IMR-90 (cell line): ENCODE measurements around the gene SELENOP.

ENCODE experiments used
- POLR2A ChIP-seq: IDR thresholded peaks from 2 replicates; pipeline ENCODE4 v1.6.1; 2012; ENCODE audit warnings: mild to moderate bottlenecking, low read depth, low read length
- RAD21 ChIP-seq: IDR thresholded peaks from 2 replicates; pipeline ENCODE4 v1.6.1; 2012; ENCODE audit warnings: low read length, improper control_type of control experiment
- TF ChIP-seq, protein P1 (sequence below): fragments of 150-350 bp; IDR thresholded peaks from 2 replicates; pipeline ENCODE4 v1.6.1; 2016; ENCODE audit warnings: low read depth, mild to moderate bottlenecking, low read length, moderate library complexity, borderline replicate concordance
- TF ChIP-seq, protein P2 (sequence below): conservative IDR thresholded peaks from 2 replicates; pipeline ENCODE4 v1.5.1; 2012; ENCODE audit warnings: mild to moderate bottlenecking, low read depth, low read length, improper control_type of control experiment

DNA sequence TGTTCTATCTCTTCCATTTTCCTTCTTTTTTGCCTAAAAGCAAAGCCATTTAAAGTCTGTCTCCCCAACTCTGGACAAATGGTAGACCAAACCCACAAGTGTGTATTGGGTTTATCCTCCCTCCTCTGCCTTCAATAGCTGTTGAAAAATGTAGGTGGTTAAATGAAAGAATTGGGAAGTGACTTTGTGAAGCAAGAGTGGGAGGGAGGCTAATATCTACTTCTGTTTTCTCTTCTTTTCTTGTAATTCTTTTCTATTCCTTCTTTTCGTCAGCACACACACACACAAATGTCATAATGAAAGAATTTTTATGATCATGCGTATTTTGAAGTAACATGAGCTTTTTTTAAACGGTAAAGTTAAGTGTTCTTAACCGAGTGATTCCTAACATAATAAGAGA is 51.3 kb downstream of the SELENOP start:
- no peak for TF ChIP-seq RAD21
- TF ChIP-seq POLR2A, result no peak
- TF ChIP-seq, protein P1, sequence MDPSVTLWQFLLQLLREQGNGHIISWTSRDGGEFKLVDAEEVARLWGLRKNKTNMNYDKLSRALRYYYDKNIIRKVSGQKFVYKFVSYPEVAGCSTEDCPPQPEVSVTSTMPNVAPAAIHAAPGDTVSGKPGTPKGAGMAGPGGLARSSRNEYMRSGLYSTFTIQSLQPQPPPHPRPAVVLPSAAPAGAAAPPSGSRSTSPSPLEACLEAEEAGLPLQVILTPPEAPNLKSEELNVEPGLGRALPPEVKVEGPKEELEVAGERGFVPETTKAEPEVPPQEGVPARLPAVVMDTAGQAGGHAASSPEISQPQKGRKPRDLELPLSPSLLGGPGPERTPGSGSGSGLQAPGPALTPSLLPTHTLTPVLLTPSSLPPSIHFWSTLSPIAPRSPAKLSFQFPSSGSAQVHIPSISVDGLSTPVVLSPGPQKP, result no peak
- TF ChIP-seq, protein P2, sequence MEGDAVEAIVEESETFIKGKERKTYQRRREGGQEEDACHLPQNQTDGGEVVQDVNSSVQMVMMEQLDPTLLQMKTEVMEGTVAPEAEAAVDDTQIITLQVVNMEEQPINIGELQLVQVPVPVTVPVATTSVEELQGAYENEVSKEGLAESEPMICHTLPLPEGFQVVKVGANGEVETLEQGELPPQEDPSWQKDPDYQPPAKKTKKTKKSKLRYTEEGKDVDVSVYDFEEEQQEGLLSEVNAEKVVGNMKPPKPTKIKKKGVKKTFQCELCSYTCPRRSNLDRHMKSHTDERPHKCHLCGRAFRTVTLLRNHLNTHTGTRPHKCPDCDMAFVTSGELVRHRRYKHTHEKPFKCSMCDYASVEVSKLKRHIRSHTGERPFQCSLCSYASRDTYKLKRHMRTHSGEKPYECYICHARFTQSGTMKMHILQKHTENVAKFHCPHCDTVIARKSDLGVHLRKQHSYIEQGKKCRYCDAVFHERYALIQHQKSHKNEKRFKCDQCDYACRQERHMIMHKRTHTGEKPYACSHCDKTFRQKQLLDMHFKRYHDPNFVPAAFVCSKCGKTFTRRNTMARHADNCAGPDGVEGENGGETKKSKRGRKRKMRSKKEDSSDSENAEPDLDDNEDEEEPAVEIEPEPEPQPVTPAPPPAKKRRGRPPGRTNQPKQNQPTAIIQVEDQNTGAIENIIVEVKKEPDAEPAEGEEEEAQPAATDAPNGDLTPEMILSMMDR, result no peak
